ENCODE results near the gene OR52D1. TPM values are rescaled to one million over a fixed set of nuclear protein-coding genes. Genes with fewer than 3 reads are reported as not detected.

Gene OR52D1
- total RNA-seq, 2 donors from 2014 or later: not detected

DNA sequence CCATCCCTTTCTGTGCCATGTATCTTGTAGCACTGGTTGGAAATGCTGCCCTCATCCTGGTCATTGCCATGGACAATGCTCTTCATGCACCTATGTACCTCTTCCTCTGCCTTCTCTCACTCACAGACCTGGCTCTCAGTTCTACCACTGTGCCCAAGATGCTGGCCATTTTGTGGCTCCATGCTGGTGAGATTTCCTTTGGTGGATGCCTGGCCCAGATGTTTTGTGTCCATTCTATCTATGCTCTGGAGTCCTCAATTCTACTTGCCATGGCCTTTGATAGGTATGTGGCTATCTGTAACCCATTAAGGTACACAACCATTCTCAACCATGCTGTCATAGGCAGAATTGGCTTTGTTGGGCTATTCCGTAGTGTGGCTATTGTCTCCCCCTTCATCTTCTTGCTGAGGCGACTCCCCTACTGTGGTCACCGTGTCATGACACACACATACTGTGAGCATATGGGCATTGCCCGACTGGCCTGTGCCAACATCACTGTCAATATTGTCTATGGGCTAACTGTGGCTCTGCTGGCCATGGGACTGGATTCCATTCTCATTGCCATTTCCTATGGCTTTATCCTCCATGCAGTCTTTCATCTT, 414 bp downstream of the OR52D1 start:
- TF ChIP-seq, protein P1, sequence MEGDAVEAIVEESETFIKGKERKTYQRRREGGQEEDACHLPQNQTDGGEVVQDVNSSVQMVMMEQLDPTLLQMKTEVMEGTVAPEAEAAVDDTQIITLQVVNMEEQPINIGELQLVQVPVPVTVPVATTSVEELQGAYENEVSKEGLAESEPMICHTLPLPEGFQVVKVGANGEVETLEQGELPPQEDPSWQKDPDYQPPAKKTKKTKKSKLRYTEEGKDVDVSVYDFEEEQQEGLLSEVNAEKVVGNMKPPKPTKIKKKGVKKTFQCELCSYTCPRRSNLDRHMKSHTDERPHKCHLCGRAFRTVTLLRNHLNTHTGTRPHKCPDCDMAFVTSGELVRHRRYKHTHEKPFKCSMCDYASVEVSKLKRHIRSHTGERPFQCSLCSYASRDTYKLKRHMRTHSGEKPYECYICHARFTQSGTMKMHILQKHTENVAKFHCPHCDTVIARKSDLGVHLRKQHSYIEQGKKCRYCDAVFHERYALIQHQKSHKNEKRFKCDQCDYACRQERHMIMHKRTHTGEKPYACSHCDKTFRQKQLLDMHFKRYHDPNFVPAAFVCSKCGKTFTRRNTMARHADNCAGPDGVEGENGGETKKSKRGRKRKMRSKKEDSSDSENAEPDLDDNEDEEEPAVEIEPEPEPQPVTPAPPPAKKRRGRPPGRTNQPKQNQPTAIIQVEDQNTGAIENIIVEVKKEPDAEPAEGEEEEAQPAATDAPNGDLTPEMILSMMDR (IDR thresholded peaks at IDR 0.05): no peak
- H3K9me3 ChIP-seq: no peaks in the 10 kb centered on the region
- H3K4me1 ChIP-seq: no peaks in the 10 kb centered on the region
- no peaks in the 10 kb centered on the region for H3K27me3 ChIP-seq
- no peak overlapping the region for H3K27ac ChIP-seq
- H3K36me3 ChIP-seq: no peaks in the 10 kb centered on the region
- no peak overlapping the region for H3K4me3 ChIP-seq
- no peak for DNase-seq (ENCODE audit: low spot score)

DNA sequence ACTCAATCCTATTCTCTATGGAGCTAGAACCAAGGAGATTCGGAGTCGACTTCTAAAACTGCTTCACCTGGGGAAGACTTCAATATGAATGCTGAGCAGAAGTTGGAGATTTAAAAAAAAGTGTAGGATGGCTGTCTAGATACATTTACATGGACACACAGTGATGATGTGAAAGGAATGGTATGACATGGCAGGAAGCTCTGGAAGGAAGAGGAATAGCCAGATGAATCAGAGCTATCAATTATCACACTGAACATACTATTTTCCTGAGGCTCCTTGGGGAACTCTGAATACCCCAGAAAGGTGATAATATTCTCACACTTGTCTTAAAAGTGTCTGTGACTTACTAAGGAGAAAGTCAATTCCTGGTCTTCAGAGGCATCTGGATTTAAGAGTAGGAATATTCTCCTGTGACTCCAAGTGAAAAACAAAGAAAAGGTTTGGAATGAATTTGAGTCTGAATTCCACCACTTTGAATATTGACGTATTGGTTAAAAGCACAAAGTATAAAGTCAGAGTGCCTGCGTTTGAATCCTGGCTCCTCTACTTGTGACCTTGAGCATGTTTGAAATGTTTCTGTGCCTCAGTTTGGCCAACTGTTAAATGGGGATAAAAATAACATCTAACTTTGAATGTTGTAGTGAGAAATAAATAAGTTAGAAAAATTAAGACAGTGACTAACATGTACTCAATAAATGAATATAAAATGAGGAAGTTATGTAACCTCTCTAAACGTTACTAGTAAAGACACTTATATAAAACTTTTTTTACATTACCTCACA, 1.3 kb downstream of the OR52D1 start:
- H3K4me1 ChIP-seq: no peaks in the 10 kb centered on the region
- no peaks in the 10 kb centered on the region for H3K27me3 ChIP-seq
- H3K27ac ChIP-seq: no peak overlapping the region
- no peak overlapping the region for H3K4me3 ChIP-seq
- no peak for DNase-seq (ENCODE audit: low spot score)
- no peaks in the 10 kb centered on the region for H3K36me3 ChIP-seq
- TF ChIP-seq, protein P1 (IDR thresholded peaks at IDR 0.05): no peak
- H3K9me3 ChIP-seq: no peaks in the 10 kb centered on the region

DNA sequence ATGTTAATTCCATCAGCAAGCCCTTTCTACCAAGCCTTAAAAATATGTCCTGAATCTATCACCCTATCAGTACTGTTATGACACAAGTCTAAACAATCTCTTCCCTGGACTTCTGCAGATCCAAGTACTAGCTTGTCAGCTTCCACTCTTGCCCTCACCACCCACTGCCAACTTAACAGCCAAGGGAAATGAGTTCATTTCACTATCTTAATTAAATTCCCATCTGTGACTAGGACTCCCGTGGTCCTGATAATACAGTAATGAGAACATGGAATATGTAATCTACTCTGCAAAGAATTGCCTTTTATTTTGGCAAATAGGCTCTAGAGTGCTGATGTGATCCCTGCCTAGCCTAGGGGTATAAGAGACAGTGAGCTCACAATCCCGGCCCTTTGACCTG, 11.2 kb downstream of the OR52D1 start:
- no peaks in the 10 kb centered on the region for H3K36me3 ChIP-seq
- no peaks in the 10 kb centered on the region for H3K9me3 ChIP-seq
- TF ChIP-seq, protein P1 (IDR thresholded peaks at IDR 0.05): no peak
- H3K4me1 ChIP-seq: no peaks in the 10 kb centered on the region
- H3K4me3 ChIP-seq: no peak overlapping the region
- no peak for DNase-seq (ENCODE audit: low spot score)
- H3K27me3 ChIP-seq: no peaks in the 10 kb centered on the region
- no peak overlapping the region for H3K27ac ChIP-seq

DNA sequence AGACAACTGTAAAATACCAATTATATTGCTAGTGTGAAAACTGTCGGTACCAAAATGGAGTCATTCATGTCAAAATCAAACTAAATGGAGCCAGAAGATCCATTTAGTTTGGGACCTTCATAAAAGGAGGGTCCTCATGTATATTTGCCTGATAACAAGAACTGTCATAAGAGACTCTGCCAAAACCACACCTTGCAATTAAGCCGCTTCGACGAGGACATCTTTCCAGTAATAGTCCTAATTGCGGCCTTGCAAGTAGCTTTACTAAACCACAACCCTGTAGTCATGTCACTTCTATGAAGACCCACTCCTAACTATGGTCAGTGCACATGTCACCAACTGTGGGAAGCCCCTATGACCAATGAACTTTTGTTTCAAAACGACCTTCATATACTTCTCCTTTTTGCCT, 11.9 kb downstream of the OR52D1 start:
- no peaks in the 10 kb centered on the region for H3K27me3 ChIP-seq
- H3K4me1 ChIP-seq: no peaks in the 10 kb centered on the region
- H3K9me3 ChIP-seq: no peaks in the 10 kb centered on the region
- DNase-seq (ENCODE audit: low spot score): no peak
- no peaks in the 10 kb centered on the region for H3K36me3 ChIP-seq
- H3K27ac ChIP-seq: no peak overlapping the region
- no peak overlapping the region for H3K4me3 ChIP-seq
- TF ChIP-seq, protein P1 (IDR thresholded peaks at IDR 0.05): no peak

DNA sequence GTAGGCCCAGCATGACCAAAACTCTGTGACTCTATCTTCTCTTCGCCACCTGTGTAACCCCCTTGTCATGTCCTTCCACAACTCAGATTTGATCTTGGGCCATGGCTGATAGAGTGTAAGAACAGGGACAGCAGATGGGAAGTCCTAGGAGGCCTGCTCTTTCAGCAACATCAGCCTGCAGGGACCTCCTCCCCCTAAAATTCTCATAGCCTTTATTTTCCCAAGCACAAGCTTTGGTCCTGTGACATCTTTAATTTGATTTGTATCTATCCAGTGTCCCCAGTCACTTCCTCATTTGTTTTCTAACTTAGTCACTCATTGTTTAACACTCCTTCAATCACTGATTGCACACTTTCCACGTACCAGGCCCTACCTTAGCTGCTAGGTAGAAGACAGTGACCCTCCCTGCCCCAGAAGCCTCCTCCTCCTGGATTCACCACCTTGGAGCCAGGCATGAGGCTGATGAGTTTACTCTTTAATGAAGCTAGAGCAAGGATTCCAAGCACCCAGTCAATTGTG, 16.0 kb downstream of the OR52D1 start:
- no peak for DNase-seq (ENCODE audit: low spot score)
- H3K36me3 ChIP-seq: no peaks in the 10 kb centered on the region
- H3K27ac ChIP-seq: no peak overlapping the region
- H3K4me3 ChIP-seq: no peak overlapping the region
- no peaks in the 10 kb centered on the region for H3K27me3 ChIP-seq
- H3K4me1 ChIP-seq: no peaks in the 10 kb centered on the region
- H3K9me3 ChIP-seq: no peaks in the 10 kb centered on the region
- TF ChIP-seq, protein P1 (IDR thresholded peaks at IDR 0.05): no peak

All from right atrium auricular region (tissue), 2 donors.